NB4 (cell line): ENCODE results near the gene RPRML.
"Not testable (repeated sequence)": the region's sequence is repeated elsewhere in the genome, so short reads cannot be mapped to it uniquely, and the experiment has no call there.

ENCODE experiments used
- DNase-seq: peaks from one replicate; pipeline ENCODE4 v3.0.0; 2010; ENCODE audit warnings: low read depth
- H3K4me3 ChIP-seq: one replicate; pipeline ENCODE4 v1.5.1; 2011; ENCODE audit warnings: mild to moderate bottlenecking, low read depth, low read length, moderate library complexity
- CTCF ChIP-seq: IDR thresholded peaks from one replicate; pipeline ENCODE4 v1.5.1; 2012; ENCODE audit warnings: low read depth, low read length
- MAX ChIP-seq: IDR thresholded peaks from 2 replicates; pipeline ENCODE4 v1.6.1; 2011; ENCODE audit warnings: low read depth, low read length
- MYC ChIP-seq: IDR thresholded peaks from 2 replicates; pipeline ENCODE4 v1.6.1; 2011; ENCODE audit warnings: low read depth, low read length
- POLR2A ChIP-seq: IDR thresholded peaks from 2 replicates; pipeline ENCODE4 v1.6.1; 2011; ENCODE audit warnings: mild to moderate bottlenecking; ENCODE audit not compliant: insufficient read length; ENCODE audit errors: extremely low read depth

RPRML gene

GRCh38 chr17:46995841-46996571 lies 17.0 kb upstream of the RPRML start:
- TF ChIP-seq POLR2A (no peak), MYC (no peak), MAX (no peak), CTCF (no peak)
- DNase-seq = no peak
- H3K4me3 ChIP-seq = no peak overlapping the region

- DNase-seq = no peak
- no peak overlapping the region for H3K4me3 ChIP-seq
- TF ChIP-seq MYC (no peak), POLR2A (no peak), MAX (no peak), CTCF (no peak)
These were observed 15.9 kb upstream of the RPRML start for GRCh38 chr17:46994993-46995392.

- no peak for DNase-seq
- TF ChIP-seq MYC = no peak
- TF ChIP-seq CTCF = no peak
- TF ChIP-seq MAX = no peak
- TF ChIP-seq POLR2A = no peak
- no peak overlapping the region for H3K4me3 ChIP-seq
These were observed 12.6 kb upstream of the RPRML start for GRCh38 chr17:46991617-46992016.

- DNase-seq = no peak
- TF ChIP-seq MYC (no peak), CTCF (no peak), POLR2A (no peak), MAX (no peak)
- no peak overlapping the region for H3K4me3 ChIP-seq
These were observed 10.8 kb upstream of the RPRML start for GRCh38 chr17:46989637-46990431.

GRCh38 chr17:46987927-46988326 lies 8.9 kb upstream of the RPRML start:
- not testable (repeated sequence) for H3K4me3 ChIP-seq, DNase-seq

- no peak for TF ChIP-seq CTCF
- no peak for TF ChIP-seq POLR2A
- TF ChIP-seq MYC = no peak
- no peak for TF ChIP-seq MAX
- no peak overlapping the region for H3K4me3 ChIP-seq
- DNase-seq = no peak
These were observed 7.3 kb upstream of the RPRML start for GRCh38 chr17:46986366-46986765.
